ENCODE results near the gene CHIT1. TPM values are rescaled to one million over a fixed set of nuclear protein-coding genes. Genes with fewer than 3 reads are reported as not detected.
A peak's percentile ranks its signal among the peaks of the same experiment; 100 is the strongest.

CHIT1 gene
- total RNA-seq, 4 donors from 2014 or later: 0.39 to 0.42 TPM; not detected in 2

- TF ChIP-seq CTCF (IDR thresholded peaks at IDR 0.05) (no peak), EP300 (IDR thresholded peaks at IDR 0.05) (no peak), POLR2A (IDR thresholded peaks at IDR 0.05) (no peak)
- peak; percentile 25 to 33 for DNase-seq (ENCODE audit: low spot score in 2 of 2)
- no peaks in the 10 kb centered on the region for H3K36me3 ChIP-seq
- 59 to 76% methylated on average over 7 of the region's 7 CpGs for WGBS, 2 donors
- H3K4me3 ChIP-seq: no peak overlapping the region
- peaks cover 0 to 23% (median 0%) of the 10 kb centered on the region in 4 donors for H3K4me1 ChIP-seq
- no peak overlapping the region for H3K27ac ChIP-seq
- H3K27me3 ChIP-seq: no peaks in the 10 kb centered on the region
- no peaks in the 10 kb centered on the region for H3K9me3 ChIP-seq
These were observed 39.5 kb downstream of the CHIT1 start for GRCh38 chr1:203189951-203190352.

- H3K27me3 ChIP-seq: no peaks in the 10 kb centered on the region
- TF ChIP-seq POLR2A (IDR thresholded peaks at IDR 0.05) (no peak), CTCF (IDR thresholded peaks at IDR 0.05) (no peak), EP300 (IDR thresholded peaks at IDR 0.05) (no peak)
- no peak overlapping the region for H3K4me3 ChIP-seq
- H3K9me3 ChIP-seq: no peaks in the 10 kb centered on the region
- peaks cover 0 to 23% (median 0%) of the 10 kb centered on the region in 4 donors for H3K4me1 ChIP-seq
- no peak overlapping the region for H3K27ac ChIP-seq
- H3K36me3 ChIP-seq: no peaks in the 10 kb centered on the region
- DNase-seq (ENCODE audit: low spot score in 2 of 2): no peak
- 73 to 77% methylated on average over 4 of the region's 4 CpGs for WGBS, 2 donors
These were observed 40.7 kb downstream of the CHIT1 start for GRCh38 chr1:203188686-203189232.

GRCh38 chr1:203187689-203188264 is 41.7 kb downstream of the CHIT1 start:
- Histone ChIP-seq H3K27me3 (no peaks in the 10 kb centered on the region), H3K27ac (no peak overlapping the region), H3K4me3 (no peak overlapping the region), H3K4me1 (peaks cover 0 to 23% (median 0%) of the 10 kb centered on the region in 4 donors), H3K9me3 (no peaks in the 10 kb centered on the region), H3K36me3 (no peaks in the 10 kb centered on the region)
- 63 to 68% methylated on average over 3 of the region's 3 CpGs for WGBS, 2 donors
- TF ChIP-seq EP300 (IDR thresholded peaks at IDR 0.05) (no peak), CTCF (IDR thresholded peaks at IDR 0.05) (no peak), POLR2A (IDR thresholded peaks at IDR 0.05) (no peak)
- DNase-seq (ENCODE audit: low spot score in 2 of 2): no peak

GRCh38 chr1:203187304-203187685 is 42.2 kb downstream of the CHIT1 start:
- Histone ChIP-seq H3K36me3 (no peaks in the 10 kb centered on the region), H3K27ac (no peak overlapping the region), H3K9me3 (no peaks in the 10 kb centered on the region), H3K4me1 (peaks cover 0 to 23% (median 0%) of the 10 kb centered on the region in 4 donors), H3K4me3 (no peak overlapping the region), H3K27me3 (no peaks in the 10 kb centered on the region)
- TF ChIP-seq POLR2A (IDR thresholded peaks at IDR 0.05) (no peak), EP300 (IDR thresholded peaks at IDR 0.05) (no peak), CTCF (IDR thresholded peaks at IDR 0.05) (no peak)
- 30 to 35% methylated on average over 7 of the region's 7 CpGs for WGBS, 2 donors
- no peak for DNase-seq (ENCODE audit: low spot score in 2 of 2)

- peak within 1 kb of the TSS in 1 of 4 donors; percentile 6 for H3K27ac ChIP-seq
- no peak for TF ChIP-seq EP300 (IDR thresholded peaks at IDR 0.05)
- TF ChIP-seq POLR2A (IDR thresholded peaks at IDR 0.05): no peak
- no peak for TF ChIP-seq CTCF (IDR thresholded peaks at IDR 0.05)
- H3K4me3 ChIP-seq: no peak within 1 kb of the TSS
- H3K27me3 ChIP-seq: no peaks in the 10 kb centered on the region
- H3K9me3 ChIP-seq: no peaks in the 10 kb centered on the region
- no peaks in the 10 kb centered on the region for H3K36me3 ChIP-seq
- 37 to 42% methylated on average over 14 of the region's 14 CpGs for WGBS, 2 donors
- DNase-seq (ENCODE audit: low spot score in 2 of 2): no peak
- peaks cover 0 to 23% (median 0%) of the 10 kb centered on the region in 4 donors for H3K4me1 ChIP-seq
These were observed 42.8 kb downstream of the CHIT1 start, which contains the start of gene CHI3L1 for GRCh38 chr1:203186446-203187303. Gene CHI3L1, minus strand, starts transcription at chr1:203186704. Its CDS starts 81 bp downstream, at chr1:203186623.

Data from tibial nerve (tissue), 4 donors.